ENCODE data around the gene IFT80. TPM values are rescaled to one million over a fixed set of nuclear protein-coding genes. Genes with fewer than 3 reads are reported as not detected.

IFT80 gene
- total and polyA plus RNA-seq, 10 of the 15 experiments (the other 5 are each of a cell fraction or from before 2014, with no cell fraction given): 6.5 to 21.5 (median 14.1) TPM

- BruUV-seq (replicated peaks): no TSS peak
- Histone ChIP-seq H3K4me3 (no peak overlapping the region), H3K27ac (ENCODE audit: control insufficient read depth, insufficient read depth) (no peak overlapping the region), H3K9me3 (replicated peaks; ENCODE audit: control insufficient read depth, insufficient read depth, low read length) (no peaks in the 10 kb centered on the region), H3K4me2 (ENCODE audit: control insufficient read depth, insufficient read depth) (no peak overlapping the region), H3K79me2 (ENCODE audit: control insufficient read depth, insufficient read depth, low read length) (no peaks in the 10 kb centered on the region), H3K9ac (ENCODE audit: control insufficient read depth, insufficient read depth, low read length) (no peak overlapping the region), H3K27me3 (replicated peaks in 1 of 2; ENCODE audit: control insufficient read depth in 2 of 2, insufficient read depth in 2 of 2, low read length in 1 of 2) (no peaks in the 10 kb centered on the region), H4K20me1 (ENCODE audit: control insufficient read depth, insufficient read depth) (no peaks in the 10 kb centered on the region), H3K4me1 (ENCODE audit: control insufficient read depth, insufficient read depth, low read length) (no peaks in the 10 kb centered on the region), H2AFZ (ENCODE audit: control insufficient read depth, low read depth, low read length) (no peak overlapping the region), H3K36me3 (ENCODE audit: control insufficient read depth in 2 of 2, insufficient read depth in 2 of 2, low read length in 1 of 2) (no peaks in the 10 kb centered on the region)
- TF ChIP-seq EGR1 (IDR thresholded peaks at IDR 0.05; ENCODE audit: borderline replicate concordance in 1 of 2, low read depth in 2 of 2, low read length in 2 of 2) (no peak), BCL11A (IDR thresholded peaks at IDR 0.05; ENCODE audit: low read depth, low read length) (no peak), PML (IDR thresholded peaks at IDR 0.05; ENCODE audit: low read length) (no peak), TARDBP (IDR thresholded peaks at IDR 0.05; ENCODE audit: borderline replicate concordance) (no peak), USF1 (IDR thresholded peaks at IDR 0.05; ENCODE audit: borderline replicate concordance, extremely low read length, insufficient read depth, low read depth, low read length) (no peak), LARP7 (IDR thresholded peaks at IDR 0.05) (no peak), TCF3 (IDR thresholded peaks at IDR 0.05; ENCODE audit: borderline replicate concordance, insufficient read depth, low read depth, low read length) (no peak), NFXL1 (IDR thresholded peaks at IDR 0.05; ENCODE audit: borderline replicate concordance) (no peak), ZNF592 (IDR thresholded peaks at IDR 0.05) (no peak), ZNF24 (IDR thresholded peaks at IDR 0.05) (no peak), ATF3 (IDR thresholded peaks at IDR 0.05; ENCODE audit: borderline replicate concordance, extremely low read depth, low read depth, low read length) (no peak)
- DNase-seq (ENCODE audit: low read depth, low spot score) (no peak), ATAC-seq (no peak), FAIRE-seq (no peak)
- intact Hi-C loops (cut with micrococcal nuclease; ENCODE audit: unreplicated experiment) (no loop called here), in situ Hi-C loops (cut with MboI) (no loop called here)
- CTCF ChIA-PET: no interaction called here
- POLR2A ChIA-PET: interaction anchor here (0.6 kb wide), 1 partner anchor 9 kb away, joined by 5 read pairs; no protein-coding TSS in a partner anchor
- SMC1A ChIA-PET (ENCODE audit: uncharacterized antibody, unreplicated experiment): interaction anchor here (0.7 to 1.6 kb wide), 2 partner anchors 20 to 112 kb away, joined by 3 read pairs; no protein-coding TSS in a partner anchor
- RAD21 ChIA-PET (ENCODE audit: unreplicated experiment): no interaction called here
Observed at GRCh38 chr3:160319322-160319721, 79.7 kb downstream of the IFT80 start.

Measured in GM12878 (cell line).